ENCODE data around the gene SPOCD1. TPM values are rescaled to one million over a fixed set of nuclear protein-coding genes. Genes with fewer than 3 reads are reported as not detected.

The SPOCD1 gene
- 4.4 and 5.6 TPM in 2 replicates for total RNA-seq

GRCh38 chr1:31815752-31816500, at the start of gene SPOCD1:
Gene SPOCD1, minus strand, starts transcription at chr1:31816022. Its CDS starts 689 bp downstream, at chr1:31815333.

GRCh38 chr1:31764312-31765040, 51.3 kb downstream of the SPOCD1 start, which contains the start of gene ADGRB2:
Gene ADGRB2, minus strand, starts transcription at chr1:31764340. Its CDS starts 7,119 bp downstream, at chr1:31757221.

Other genes starting within 250 kb of the SPOCD1 start
- 271 and 279 TPM in 2 replicates for gene TINAGL1, start 239.5 kb downstream of the SPOCD1 start, total RNA-seq
- not detected in 2 replicates for gene HCRTR1, start 198.3 kb downstream of the SPOCD1 start, total RNA-seq
- 59.8 and 85.1 TPM in 2 replicates for gene PEF1, start 171.1 kb downstream of the SPOCD1 start, total RNA-seq
- gene COL16A1, start 112.0 kb downstream of the SPOCD1 start, total RNA-seq, result 97.7 and 98.1 TPM in 2 replicates
- gene ADGRB2, start 51.7 kb downstream of the SPOCD1 start, total RNA-seq, result 1.3 and 1.4 TPM in 2 replicates
- gene PTP4A2, start 122.3 kb upstream of the SPOCD1 start, total RNA-seq, result 108 and 111 TPM in 2 replicates
- 71.3 and 98.8 TPM in 2 replicates for gene KHDRBS1, start 197.8 kb upstream of the SPOCD1 start, total RNA-seq

All from airway epithelial cell (primary cell).